Femur (tissue), 1 donor: Measurements from ENCODE around the gene HLCS.
A peak's percentile ranks its signal among the peaks of the same experiment; 100 is the strongest.

Experiments used
- DNase-seq: peaks from one replicate; pipeline ENCODE4 v3.0.0-alpha.2; 2017

HLCS gene

DNA sequence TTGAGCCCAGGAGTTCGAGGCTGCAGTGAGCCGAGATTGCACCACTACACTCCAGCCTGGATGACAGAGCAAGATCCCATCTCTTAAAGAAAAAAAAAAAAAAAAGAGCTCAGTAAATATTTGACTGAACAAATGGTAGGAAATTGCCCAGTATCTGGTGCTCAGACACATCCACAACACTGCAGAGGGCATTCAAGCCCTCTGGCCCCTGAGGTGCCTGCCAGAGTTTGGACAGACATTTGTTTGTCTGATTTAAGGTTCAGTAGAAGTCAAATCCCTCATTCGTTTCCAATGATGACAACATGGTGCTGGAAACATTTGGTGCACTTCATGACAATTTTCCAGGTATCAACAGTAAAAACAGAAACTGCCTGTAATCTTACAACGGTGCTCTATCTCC lies 86.6 kb downstream of the HLCS start:
- DNase-seq: no peak

DNA sequence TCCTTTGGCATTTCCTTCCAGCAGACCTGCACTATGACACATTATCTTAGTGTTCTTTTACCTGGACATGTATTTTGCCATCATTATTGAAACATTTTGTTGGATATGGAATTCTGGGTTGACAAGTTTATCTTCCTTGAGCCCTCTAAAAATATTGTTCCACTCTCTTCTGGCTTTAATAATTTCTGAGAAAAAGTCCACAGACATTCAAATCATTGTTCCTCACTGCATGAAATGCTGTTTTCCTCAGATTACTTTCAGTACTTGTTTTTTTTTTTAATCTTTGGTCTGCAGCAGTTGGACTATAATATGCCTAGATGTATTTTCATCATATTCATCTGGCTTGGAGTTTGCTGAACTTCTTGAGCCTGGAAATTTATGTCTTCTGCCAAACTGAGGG lies 88.7 kb downstream of the HLCS start:
- DNase-seq: no peak

GRCh38 chr21:36874665-36875064 lies 91.8 kb downstream of the HLCS start:
- DNase-seq: no peak

GRCh38 chr21:36873513-36873912 lies 93.0 kb downstream of the HLCS start:
- no peak for DNase-seq

DNA sequence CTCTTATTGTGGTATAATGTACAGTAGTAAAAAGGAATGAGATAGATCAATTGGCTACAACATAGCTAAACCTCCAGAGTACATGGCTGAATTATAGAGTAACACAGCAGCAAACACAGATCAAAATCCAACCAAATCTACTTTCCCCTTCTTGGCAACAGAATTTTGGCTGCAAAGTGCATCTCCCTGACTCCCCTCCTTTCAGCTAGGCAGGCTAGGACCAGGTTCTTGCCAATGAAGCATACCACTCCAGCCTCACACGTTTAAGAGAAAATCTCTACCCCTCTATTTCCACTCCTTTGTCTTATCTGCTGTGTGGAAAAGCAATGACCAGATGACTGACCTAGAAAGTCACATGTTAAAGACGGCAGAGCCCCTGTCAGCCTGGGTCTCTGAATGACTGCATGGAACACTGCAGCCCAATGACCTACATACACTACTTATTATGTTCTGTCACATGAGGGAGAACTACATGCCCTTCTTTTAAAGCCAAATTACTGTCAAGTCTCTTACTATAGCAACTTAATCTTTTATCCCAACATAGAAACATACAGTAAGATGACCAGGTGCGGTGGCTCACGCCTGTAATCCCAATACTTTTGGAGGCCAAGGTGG lies 99.1 kb downstream of the HLCS start:
- DNase-seq: no peak

DNA sequence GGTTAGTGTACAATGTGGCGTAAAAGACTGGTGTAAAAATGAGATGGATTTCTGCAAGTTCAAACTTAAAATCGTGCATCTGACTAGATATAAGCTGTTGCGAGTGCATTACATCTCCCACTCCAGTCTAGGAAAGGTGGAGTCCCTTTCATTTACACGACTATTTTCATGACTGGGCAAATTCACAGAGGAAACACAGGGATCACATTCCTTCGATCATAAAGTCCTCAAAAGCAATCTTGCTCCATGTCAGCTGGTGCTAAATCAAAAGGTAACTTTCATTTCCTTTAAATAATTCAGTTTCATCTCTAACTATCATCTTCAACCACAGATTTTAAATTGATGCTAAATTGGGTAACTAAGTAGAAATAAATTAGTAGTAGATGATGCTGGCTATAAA lies 100.0 kb downstream of the HLCS start:
- no peak for DNase-seq

DNA sequence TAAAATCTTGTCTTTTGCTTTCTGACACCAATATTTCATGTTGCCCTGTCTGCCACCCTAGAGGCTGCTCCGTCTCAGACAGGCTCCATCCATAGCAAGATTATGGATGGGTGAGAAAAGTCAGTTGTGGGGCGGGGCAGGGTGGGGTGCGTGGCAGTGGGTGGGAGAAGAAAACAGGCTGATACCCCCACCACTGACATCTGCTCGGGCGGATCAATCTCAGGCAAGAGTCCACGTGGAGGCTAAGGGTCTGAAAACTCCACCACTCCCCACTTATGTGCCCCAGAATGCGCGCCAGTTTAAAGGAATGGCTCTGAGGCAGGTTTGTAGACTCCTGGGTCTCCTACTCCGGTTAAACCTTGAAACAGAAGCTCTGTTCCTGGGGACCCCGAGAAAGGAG lies 101.5 kb downstream of the HLCS start:
- no peak for DNase-seq

GRCh38 chr21:36863260-36863659 lies 103.2 kb downstream of the HLCS start:
- DNase-seq: no peak

- DNase-seq: no peak
Observed at GRCh38 chr21:36861595-36862323, 104.7 kb downstream of the HLCS start.

DNA sequence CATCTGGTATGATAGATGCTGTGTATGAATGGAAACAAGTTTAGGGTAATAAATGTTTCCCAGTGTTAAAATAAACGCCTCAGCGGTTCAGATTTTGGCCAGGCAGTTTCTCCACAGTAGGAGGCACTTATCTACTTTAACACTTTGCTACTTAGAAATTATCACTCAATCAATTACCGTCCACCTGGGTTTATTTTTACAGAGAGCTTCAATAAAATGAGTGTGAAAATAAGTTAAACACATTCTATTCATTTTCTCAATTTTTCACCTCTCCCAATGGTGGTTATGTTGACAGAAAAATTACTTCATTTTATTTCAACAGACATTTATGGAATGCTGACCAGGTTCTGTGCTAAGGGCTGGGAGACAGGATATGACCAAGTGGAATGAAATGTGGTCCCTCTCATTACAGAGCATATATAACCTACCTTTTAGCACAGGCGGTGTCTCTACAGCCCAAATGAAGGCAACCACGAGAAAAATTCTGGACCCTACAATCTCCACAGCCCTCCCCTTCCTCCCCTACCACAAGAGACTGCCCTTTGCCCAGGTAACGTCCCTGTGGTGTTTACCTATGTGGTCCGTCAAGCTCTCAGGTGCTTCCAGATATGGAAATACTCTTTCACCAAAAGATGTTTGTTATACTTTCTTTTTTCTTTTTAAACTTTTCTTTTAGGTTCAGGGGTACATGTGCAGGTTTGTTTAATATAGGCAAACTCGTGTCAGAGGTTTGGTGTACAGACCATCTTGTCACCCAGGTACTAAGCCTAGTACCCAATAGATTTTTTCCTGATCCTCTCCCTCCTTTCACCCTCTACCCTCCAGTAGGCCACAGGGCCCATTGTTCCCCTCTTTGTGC lies 105.5 kb downstream of the HLCS start:
- no peak for DNase-seq

GRCh38 chr21:36859744-36860501 lies 106.5 kb downstream of the HLCS start:
- peak; percentile 67 for DNase-seq

DNA sequence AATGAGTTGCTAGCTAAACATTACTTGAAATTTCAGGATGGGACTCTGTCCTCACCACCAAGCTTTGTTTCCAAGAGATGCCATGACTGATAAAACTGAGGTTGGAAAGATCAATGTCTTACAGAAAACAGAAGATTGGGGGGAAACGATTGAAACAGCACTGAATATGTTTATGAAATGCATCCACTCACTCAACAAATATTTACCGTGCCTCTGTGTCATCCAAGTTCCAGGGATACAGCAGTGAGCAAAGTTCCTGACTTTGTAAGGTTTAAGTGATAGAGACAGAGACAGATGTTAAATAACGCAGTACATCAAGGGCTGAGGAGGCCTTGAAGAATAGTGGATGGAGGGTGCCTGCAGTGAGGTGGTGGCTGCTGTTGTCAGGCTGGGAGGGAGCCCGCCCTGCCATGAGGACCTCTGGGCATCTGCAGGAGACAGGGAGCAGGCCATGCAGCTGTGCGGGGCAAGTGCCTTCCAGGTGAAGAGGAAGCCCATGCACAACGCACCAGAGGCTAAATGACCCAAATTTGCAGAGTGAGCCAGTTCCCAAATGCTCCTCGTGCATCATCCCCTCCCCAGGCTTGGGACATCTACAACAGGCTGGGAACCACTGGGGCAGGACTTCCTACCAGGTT lies 108.0 kb downstream of the HLCS start:
- no peak for DNase-seq

DNA sequence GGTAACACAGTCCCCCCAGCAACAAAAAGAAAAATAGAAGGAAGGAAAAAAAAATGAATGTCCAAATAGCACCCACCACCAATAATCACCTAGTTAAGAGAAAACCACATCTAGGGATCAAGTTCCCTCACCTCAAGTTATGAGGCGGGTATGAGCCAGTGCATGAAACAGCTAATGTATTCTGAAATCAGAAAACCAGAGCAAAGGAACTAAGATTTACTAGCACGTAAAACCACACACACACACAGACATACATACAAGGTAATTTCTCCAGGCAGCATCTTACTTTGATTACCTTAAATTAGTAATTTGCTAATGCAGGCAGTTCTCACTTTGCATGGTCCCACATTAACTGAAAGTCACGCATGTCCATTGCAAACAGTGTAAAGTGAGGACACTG lies 109.8 kb downstream of the HLCS start:
- DNase-seq: no peak

GRCh38 chr21:36854391-36854790 lies 112.1 kb downstream of the HLCS start:
- DNase-seq: peak; percentile 36

- DNase-seq: no peak
Observed at GRCh38 chr21:36852864-36853263, 113.6 kb downstream of the HLCS start.

GRCh38 chr21:36852293-36852692 lies 114.2 kb downstream of the HLCS start:
- DNase-seq: no peak

- DNase-seq: no peak
Observed at GRCh38 chr21:36851121-36851520, 115.3 kb downstream of the HLCS start.

DNA sequence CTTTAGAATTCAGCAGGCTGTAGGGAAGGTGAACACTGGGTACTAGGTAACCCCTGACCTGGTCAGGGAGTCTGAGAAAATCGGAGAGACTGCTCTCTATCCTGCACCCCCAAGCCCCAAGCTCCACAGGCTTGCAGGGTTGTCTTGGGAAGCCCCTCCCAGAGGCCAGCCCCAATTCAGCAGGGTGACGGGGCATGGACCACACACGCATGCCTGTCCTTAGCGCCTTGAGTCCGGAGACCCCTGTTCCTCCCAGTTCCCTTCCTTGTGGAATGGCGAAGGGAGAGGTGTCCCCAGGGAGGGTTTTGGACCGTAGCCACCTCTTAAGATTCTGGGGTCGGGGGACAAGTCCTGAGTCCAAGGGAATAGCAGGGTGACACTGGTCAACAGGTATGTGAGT lies 116.1 kb downstream of the HLCS start:
- DNase-seq: no peak

- no peak for DNase-seq
Observed at GRCh38 chr21:36849461-36850105, 116.9 kb downstream of the HLCS start.

- no peak for DNase-seq
Observed at GRCh38 chr21:36848730-36849274, 117.7 kb downstream of the HLCS start.

DNA sequence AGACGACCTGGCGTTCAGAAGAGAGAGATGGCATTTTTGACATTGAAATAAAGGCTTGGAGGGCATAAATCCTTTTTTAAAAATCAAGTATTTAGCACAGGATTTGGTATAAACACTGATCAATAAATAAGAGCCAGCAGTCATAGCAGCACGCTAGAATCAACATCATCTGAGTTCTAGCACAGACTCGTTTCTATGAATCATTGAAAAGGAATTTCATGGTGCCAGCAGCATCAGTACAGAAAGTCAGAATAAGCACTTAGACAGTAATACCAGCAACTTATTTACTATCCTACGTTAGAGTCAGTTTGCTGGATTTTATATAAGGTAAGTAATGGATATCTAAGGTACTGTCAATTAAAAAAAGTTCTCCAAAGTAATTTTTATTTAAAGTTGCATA lies 119.3 kb downstream of the HLCS start:
- no peak for DNase-seq

DNA sequence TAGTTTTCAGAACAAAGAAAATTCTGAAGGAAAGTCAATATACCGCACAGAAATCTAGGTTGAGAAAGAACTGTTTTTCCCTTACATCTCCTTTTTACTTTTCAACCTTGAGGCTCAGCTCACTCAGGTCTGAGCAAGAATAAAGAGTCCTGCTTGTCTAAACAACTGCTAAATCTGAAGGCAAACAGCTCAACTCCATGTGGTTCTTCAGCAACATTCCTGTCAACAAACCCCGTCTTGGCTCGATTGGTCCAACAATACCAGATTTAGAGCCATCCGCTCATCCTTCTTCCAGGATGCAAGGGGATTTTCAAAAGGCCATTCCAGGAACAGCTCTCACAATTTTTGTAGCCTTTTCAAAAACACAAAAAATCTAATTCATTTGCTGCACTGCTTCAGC lies 119.8 kb downstream of the HLCS start:
- no peak for DNase-seq
